ENCODE results near the gene IQCF6.
"Not testable (repeated sequence)": the region's sequence is repeated elsewhere in the genome, so short reads cannot be mapped to it uniquely, and the experiment has no call there.

IQCF6 gene

DNA sequence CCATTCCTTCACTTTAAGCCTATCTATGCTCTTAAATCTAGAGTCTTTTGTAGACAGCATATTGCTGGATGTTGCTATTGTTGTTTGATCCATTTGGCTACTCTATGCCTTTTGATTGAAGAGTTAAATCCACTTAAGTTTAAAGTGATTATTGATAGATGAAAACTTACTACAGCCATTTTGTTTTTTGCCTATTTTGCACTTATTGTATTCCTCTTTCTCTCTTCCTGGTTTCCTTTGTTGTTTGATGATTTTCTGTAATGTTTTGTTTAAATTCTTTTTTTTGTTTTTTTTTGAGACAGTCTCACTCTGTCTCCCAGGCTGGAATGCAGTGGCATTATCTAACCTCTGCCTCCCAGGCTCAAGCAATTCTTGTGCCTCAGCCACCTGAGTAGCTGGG is 19.8 kb downstream of the IQCF6 start:
- DNase-seq (ENCODE audit: low read depth): no peak

DNA sequence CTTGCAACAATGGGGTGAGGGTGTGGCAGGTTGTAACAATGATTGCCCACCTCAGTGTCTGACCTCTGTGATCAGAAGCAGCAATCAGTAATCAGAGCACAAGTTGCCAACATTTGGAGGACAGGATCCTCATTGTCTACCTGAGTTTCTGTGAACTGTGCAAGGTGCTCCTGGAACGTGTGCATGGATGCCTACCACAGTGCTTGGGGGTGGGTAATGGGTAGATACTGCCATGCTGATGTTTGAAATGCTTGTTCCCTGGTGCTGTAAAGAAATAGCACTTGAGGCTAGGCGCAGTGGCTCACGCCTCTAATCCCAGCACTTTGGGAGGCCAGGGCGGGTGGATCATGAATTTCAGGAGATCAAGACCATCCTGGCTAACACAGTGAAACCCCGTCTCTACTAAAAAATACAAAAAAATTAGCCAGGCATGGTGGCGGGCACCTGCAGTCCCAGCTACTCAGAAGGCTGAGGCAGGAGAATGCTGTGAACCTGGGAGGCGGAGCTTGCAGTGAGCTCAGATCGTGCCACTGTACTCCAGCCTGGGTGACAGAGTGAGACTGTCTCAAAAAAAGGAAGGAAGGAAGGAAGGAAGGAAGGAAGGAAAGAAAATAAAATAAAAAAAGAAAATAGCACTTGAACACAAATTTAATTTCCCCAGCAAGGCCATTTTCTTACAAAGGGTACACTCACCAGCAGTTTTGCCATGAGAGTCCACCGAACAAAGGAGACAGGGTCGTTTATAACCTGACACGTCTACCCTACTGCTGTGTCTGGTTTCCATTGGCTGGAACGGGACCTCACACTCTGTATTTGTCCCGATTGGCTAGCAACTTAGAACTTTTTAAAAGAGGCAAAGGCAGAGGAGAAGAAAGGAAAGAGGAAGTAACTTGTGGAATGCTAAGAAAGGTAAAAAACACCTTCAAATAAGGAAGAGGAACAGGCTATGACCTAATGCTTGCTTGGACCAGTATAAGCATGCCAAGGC is 25.0 kb downstream of the IQCF6 start:
- DNase-seq (ENCODE audit: low read depth): not testable (repeated sequence)

DNA sequence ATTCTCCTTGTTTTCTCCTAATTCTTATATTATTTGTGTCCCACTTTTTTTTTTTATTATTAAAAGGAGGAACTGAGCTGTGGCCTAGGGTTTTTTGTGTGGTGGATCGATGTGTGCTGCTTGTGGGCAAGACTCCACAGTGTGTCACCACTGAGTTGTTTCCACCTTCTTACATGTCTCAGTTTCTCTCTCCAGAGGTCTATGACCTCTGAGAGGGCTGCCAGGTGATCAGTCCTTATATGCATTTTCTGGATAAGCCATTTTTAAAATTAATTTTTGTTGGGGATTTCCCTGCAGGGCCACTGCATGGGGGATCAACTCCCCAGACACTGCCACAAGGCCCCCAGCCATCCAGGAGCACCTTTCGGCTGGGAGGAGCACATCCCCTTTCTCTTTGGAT is 27.8 kb downstream of the IQCF6 start:
- DNase-seq (ENCODE audit: low read depth): no peak

DNA sequence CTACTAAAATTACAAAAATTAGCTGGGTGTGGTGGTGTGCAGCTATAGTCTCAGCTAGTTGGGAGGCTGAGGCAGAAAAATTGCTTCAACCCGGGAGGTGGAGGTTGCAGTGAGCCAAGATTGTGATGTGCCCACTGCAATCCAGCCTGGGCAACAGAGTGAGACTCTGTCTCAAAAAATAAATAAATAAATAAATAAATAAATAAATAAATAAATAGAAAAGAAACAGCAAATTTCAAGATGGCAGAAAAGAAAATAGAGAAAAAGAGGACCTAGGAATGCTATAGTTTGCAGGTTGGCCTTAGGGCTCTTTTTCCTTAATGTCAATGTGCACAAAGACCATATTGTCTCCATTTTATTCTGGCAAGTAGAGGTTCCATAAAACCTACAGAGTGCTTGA is 28.2 kb downstream of the IQCF6 start:
- no peak for DNase-seq (ENCODE audit: low read depth)

DNA sequence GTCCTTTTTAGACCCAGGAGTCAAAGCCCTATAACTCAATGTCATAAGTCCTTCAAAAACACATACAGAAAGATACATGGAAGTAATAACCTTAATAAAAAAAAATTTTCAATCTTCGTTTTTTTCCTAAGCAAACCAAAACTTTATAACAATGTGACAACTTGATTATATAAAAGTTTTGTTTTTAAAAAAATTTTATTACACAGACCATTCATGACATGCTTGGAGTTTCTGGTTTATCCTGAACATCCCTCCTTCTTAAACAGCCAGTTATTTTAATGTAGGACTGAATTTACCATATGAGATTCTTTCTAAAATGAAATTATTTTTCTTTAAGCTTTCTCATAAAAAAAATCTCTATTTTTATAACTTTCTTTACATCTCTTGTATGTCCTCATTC is 30.7 kb downstream of the IQCF6 start:
- no peak for DNase-seq (ENCODE audit: low read depth)

DNA sequence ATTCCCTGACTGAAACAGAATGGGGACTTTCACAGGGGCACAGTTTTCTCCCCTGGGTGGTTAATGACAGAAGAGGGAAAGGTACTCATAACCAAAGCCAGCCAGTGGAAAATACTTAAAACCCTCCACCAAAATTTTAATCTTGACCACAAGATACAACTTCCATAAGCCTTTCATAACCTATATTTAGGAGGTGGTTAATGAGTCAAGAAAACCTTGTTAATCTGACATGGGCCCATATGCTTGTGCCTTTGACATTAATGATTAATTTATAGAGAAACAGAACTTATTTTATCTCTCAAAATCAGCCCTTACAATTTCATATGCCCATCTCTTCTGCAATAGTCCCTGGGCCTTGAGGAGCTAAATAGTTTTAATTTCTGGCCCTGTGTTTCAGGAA is 31.2 kb downstream of the IQCF6 start:
- DNase-seq (ENCODE audit: low read depth): no peak

DNA sequence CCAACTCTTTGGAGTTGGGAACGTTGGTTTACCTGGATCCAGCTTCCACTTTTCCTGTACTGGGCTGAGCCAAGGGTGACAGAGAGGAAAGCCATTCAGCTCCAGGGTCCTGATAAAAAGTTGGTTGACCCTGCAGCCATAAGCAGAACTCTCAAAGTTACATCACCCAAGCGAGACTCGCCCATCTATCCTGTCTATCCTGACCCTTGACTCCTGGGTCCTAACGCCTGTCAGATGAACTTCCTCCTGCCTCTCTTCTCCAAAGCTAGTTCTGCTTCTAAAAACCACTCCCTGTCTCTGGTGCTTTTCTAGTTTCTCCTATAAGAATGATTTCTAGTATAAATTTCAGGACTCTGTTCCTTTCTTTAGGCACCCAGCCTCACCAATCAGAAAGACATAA is 36.1 kb downstream of the IQCF6 start:
- not testable (repeated sequence) for DNase-seq (ENCODE audit: low read depth)

DNA sequence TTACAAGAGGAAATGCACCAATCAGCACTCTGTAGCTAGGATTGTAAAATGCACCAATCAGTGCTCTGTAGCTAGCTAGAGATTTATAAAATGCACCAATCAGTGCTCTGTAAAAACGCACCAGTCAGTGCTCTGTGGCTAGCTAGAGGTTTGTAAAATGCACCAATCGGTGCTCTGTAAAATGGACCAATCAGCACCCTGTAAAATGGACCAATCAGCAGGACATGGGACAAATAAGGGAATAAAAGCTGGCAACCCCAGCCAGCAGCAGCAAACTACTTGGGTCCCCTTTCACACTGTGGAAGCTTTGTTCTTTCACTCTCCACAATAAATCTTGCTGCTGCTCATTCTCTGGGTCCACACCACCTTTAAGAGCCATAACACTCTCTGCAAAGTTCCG is 36.7 kb downstream of the IQCF6 start:
- not testable (repeated sequence) for DNase-seq (ENCODE audit: low read depth)

DNA sequence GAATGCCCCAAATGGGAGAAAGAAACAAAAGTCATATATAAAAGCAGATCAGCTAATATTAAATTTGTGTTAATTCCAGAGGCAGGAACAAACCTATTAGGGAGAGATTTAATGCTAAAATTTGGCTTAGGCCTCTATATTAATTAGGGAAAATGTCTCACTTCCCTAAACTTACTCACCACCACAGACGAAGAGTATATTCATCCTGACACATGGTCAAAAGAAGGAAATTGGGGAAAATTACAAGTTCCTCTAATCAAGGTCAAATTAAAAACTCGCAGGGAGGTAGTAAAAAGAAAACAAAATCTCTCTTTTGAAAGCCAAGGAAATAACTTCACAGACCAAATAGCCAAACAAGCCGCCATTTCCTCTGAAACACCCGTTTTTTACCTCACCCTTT is 39.9 kb downstream of the IQCF6 start:
- DNase-seq (ENCODE audit: low read depth): no peak

DNA sequence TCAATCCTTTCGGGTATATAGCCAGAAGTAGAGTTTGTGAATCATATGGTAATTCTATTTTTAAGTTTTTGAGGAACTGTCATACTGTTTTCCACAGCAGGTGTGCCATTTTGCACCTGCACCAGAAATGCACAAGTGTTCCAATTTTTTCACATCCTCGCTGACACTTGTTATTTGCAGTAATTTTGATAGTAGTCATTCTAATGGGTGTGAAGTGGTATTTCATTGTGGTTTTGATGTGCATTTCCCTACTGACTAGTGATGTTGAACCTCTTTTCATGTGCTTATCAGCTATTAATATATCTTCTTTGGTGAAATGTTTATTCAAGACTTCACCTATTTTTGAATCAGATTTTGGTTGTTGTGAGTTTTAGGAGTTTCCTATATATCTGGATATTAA is 43.1 kb downstream of the IQCF6 start:
- no peak for DNase-seq (ENCODE audit: low read depth)

DNA sequence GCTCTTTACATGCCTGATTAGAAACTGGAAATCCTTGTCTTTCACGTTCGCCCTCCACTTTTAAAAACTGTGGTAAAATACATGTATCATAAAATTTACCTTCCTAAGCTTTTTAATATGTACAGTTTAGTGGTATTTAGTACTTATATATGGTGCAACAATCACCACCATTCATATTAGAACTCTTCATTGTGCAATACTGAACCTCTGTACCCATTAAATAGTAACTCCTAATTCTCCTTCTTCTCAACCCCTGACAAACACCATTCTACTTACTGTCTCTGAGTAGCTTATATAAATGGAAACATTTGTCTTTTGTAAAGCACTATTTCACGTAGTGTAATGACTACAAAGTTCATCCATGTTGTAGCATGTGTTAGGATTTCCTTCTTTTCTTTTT is 44.0 kb downstream of the IQCF6 start:
- DNase-seq (ENCODE audit: low read depth): no peak

DNA sequence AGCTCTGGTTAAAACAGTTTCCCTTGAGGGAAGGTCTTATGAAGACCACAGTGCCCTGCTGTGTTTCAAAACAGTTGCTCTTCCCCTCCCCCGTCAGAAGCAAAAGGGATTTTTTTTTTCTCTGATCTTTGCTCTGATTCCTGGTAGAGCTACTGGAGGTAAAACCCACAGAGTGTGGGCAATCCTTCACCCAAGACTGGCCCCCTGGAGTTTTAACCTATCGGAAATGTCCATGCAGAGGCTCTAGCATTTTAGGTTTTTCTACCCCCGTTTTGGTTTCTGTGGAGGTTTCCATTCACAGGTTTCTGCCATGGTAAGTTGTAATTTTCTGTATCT is 44.5 kb downstream of the IQCF6 start:
- DNase-seq (ENCODE audit: low read depth): no peak

DNA sequence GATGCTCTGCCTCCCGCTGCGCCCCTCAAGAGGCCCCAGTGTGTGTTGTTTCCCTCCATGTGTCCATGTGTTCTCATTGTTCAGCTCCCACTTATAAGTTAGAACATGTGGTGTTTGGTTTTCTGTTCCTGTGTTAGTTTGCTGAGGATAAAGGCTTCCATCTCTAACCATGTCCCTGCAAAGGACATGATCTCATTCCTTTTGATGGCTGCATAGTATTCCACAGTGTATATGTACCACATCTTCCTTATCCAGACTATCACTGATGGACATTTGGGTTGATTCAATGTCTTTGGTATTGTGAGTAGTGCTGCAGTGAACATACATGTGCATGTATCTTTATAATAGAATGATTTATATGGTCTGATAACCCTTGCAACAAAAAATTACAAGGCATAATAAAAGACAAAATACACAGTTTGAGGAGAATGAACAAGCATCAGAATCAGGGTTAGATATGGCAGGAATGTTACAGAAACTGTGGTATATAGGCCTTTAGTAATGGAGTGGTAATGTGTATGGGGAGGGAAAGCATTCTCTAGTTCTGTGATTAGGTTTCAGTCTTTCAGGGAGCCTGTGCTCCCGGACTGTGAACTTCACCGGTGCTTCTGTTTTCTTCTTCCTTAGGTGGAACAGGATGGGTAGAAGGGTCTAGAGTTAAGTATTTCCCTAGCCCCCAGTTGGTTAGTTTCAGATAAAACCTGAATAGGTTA is 45.0 kb downstream of the IQCF6 start:
- DNase-seq (ENCODE audit: low read depth): no peak

DNA sequence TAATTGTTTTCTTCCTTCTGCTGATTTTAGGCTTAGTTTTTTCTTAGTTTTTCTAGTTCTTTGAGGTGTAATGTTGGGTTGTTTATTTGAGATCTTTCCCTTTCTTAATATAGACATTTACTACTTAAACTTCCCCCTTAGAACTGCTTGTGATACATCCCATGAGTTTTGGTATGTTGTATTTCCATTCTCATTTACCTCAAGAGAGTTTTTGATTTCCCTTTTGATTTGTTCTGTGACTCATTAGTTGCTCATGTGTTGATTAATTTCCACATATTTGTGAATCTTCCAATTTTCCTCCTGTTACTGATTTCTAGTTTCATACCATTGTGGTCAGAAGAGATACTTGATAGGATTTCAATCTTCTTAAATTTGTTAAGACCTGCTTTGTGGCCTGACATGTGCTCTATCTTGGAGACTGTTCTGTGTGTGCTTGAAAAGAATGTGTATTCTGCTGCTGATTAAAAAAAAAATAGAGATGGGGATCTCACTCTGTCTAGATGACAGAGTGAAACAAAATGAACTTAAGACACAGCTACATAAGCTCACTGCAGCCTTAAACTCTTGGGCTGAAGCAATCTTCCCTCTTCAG is 49.9 kb downstream of the IQCF6 start:
- no peak for DNase-seq (ENCODE audit: low read depth)
